Endothelial cell of umbilical vein (primary cell): Measurements from ENCODE around the gene EXT2.

ENCODE experiments used
- CTCF ChIP-seq, 2 donors: IDR thresholded peaks; 1 replicate in 1 of 2; 2 replicates in 1 of 2; pipeline ENCODE4 v1.5.1; 2011; ENCODE audit warnings: low read length in 2 of 2, mild to moderate bottlenecking in 2 of 2, moderate library complexity in 2 of 2, control low read depth in 1 of 2, inconsistent platforms in 1 of 2, low read depth in 1 of 2; ENCODE audit not compliant: insufficient read depth in 1 of 2; ENCODE audit errors: extremely low read depth in 1 of 2
- EZH2 ChIP-seq: IDR thresholded peaks from 2 replicates; pipeline ENCODE4 v1.6.1; 2012; ENCODE audit warnings: borderline replicate concordance, low read depth, mild to moderate bottlenecking, moderate library complexity, low read length, inconsistent platforms; ENCODE audit not compliant: severe bottlenecking
- MAX ChIP-seq: IDR thresholded peaks from 2 replicates; pipeline ENCODE4 v1.6.1; 2011; ENCODE audit not compliant: insufficient read depth, insufficient read length
- POLR2A ChIP-seq: IDR thresholded peaks from 2 replicates; pipeline ENCODE4 v1.6.1; 2012; ENCODE audit warnings: low read depth, mild to moderate bottlenecking, control low read depth, low read length

GRCh38 chr11:44110231-44110679 lies 14.8 kb downstream of the EXT2 start:
- TF ChIP-seq POLR2A: no peak
- no peak for TF ChIP-seq EZH2
- TF ChIP-seq CTCF (IDR thresholded peaks at IDR 0.05; ENCODE audit: extremely low read depth in 1 of 2, insufficient read depth in 1 of 2, low read depth in 1 of 2, low read length in 2 of 2): peak; percentile 76 to 79
- TF ChIP-seq MAX: no peak
